Adrenal gland (tissue), 12 donors: Measurements from ENCODE around the gene MGST3. TPM values are rescaled to one million over a fixed set of nuclear protein-coding genes. Genes with fewer than 3 reads are reported as not detected.

Experiments
- DNase-seq, 7 donors: peaks; one replicate each; pipeline ENCODE4 v3.0.0-alpha.2; 2019 to 2020
- H3K27ac ChIP-seq, 5 donors: fragments of 200-600 bp; sonication (generic) in 4 of 5; 1 replicate in 3 of 5; 2 replicates in 2 of 5; pipeline versions ENCODE4 v1.5.1 to v1.8.0; 2016 to 2020; ENCODE audit warnings: mild to moderate bottlenecking in 1 of 5
- H3K27me3 ChIP-seq: fragments of 200-600 bp; 2 replicates; pipeline ENCODE4 v1.8.0; 2021
- H3K36me3 ChIP-seq, 2 donors: fragments of 200-600 bp; replicated peaks in 1 of 2; 1 replicate in 1 of 2; 2 replicates in 1 of 2; pipeline versions ENCODE4 v1.5.1 to v1.8.0; 2018 to 2022
- H3K4me1 ChIP-seq, 2 donors: fragments of 200-600 bp; replicated peaks in 1 of 2; 1 replicate in 1 of 2; 2 replicates in 1 of 2; pipeline versions ENCODE4 v1.5.1 to v1.8.0; 2018 to 2021
- H3K4me3 ChIP-seq, 4 donors: fragments of 200-600 bp; sonication (generic) in 3 of 4; one replicate each; pipeline ENCODE4 v1.5.1; 2016 to 2018
- H3K9me3 ChIP-seq, 3 donors: fragments of 200-600 bp; sonication (generic) in 1 of 3; replicated peaks in 1 of 3; 1 replicate in 2 of 3; 2 replicates in 1 of 3; pipeline versions ENCODE4 v1.5.1 to v1.8.0; 2016 to 2021
- CTCF ChIP-seq, 6 experiments: fragments of 450-650 bp in 4 of 6; fragments of 200-600 bp in 2 of 6; sonication (generic) in 1 of 6; IDR thresholded peaks; 1 replicate in 5 of 6; 2 replicates in 1 of 6; pipeline versions ENCODE4 v1.5.1 to v1.8.0; 2016 to 2021; ENCODE audit warnings: antibody characterized with exemption in 6 of 6, mild to moderate bottlenecking in 2 of 6, moderate library complexity in 1 of 6
- POLR2A ChIP-seq, 2 donors: fragments of 450-650 bp; IDR thresholded peaks; one replicate each; pipeline ENCODE4 v1.6.1; 2017; ENCODE audit warnings: antibody characterized with exemption in 2 of 2, mild to moderate bottlenecking in 2 of 2, moderate library complexity in 1 of 2
- WGBS, 4 donors: extraction: QIAGEN DNeasy Blood & Tissue Kit in 2 of 4; methylation state at CpG; one replicate each; pipeline versions ENCODE4 v1.1.5 to v1.1.7; 2013 to 2017; 5-methylcytosine and 5-hydroxymethylcytosine counted together
- intact Hi-C, 2 donors: fragments of 100-400 bp; cut with DNase I; formaldehyde crosslinking; loops; one replicate each; pipeline versions ENCODE4 v1.14.1 to v1.15.0; 2022 to 2023
- polyA plus RNA-seq, 3 donors: library from polyadenylated mRNA; stranded (reverse); fragments of 200-250 nt in 2 of 3; fragments of 350-450 nt in 1 of 3; fragmentation: Illumina TruSeq in 1 of 3; extraction: RNeasy Lipid Tissue Mini Kit (QIAGEN cat#74804) in 1 of 3; gene quantifications; one replicate each; pipeline ENCODE4 v1.2.3, GENCODE V29; 2013 to 2014
- total RNA-seq, 9 donors: library from RNA; depleted of rRNA in 4 of 9; stranded (reverse); fragments of >200 nt in 4 of 9; fragments of 120-200 nt in 1 of 9; fragmentation: NEBNext Ultra II Directional in 1 of 9; extraction: Animal tissue kit (Norgen Biotek cat#: 25700) in 1 of 9; gene quantifications; one replicate each; pipeline versions ENCODE4 v1.1.0 to v1.2.4, GENCODE V29; 2013 to 2023
- donor health status: healthy with polysubstance abuse.
- donor health status: Bipolar disorder and iron deficiency.
- donor health status: DM: yes; HTN: yes; CAD: no.
- donor health status: DM: no; HTN: no; CAD: no.
- donor health status: DM: no; HTN: no; CAD: no.
- donor health status: DM: yes; HTN: yes; CAD: no.

The MGST3 gene
- total and polyA plus RNA-seq, 12 donors: 193 to 441 (median 288) TPM

GRCh38 chr1:165632491-165632890 is 1.5 kb downstream of the MGST3 start:
- DNase-seq: peak in 1 of 7 donors; percentile 13
- no peaks in the 10 kb centered on the region for H3K9me3 ChIP-seq
- intact Hi-C loops: loop anchor here (10.0 kb wide), 2 partner anchors 52 to 62 kb away; partner anchors contain the start of gene ALDH9A1 (in 1 of the 2)
- H3K36me3 ChIP-seq: no peaks in the 10 kb centered on the region
- no peak for TF ChIP-seq POLR2A (IDR thresholded peaks at IDR 0.05)
- no peak for TF ChIP-seq CTCF (IDR thresholded peaks at IDR 0.05)
- 10 to 39% (median 13%) methylated on average over 7 of the region's 7 CpGs for WGBS, 4 donors
- peak overlapping the region; percentile 87 to 97 (median 94) for H3K27ac ChIP-seq
- peaks cover 27 to 38% of the 10 kb centered on the region in 2 donors for H3K4me1 ChIP-seq
- H3K27me3 ChIP-seq: no peaks in the 10 kb centered on the region
- H3K4me3 ChIP-seq: peak overlapping the region in 3 of 4 donors; percentile 31 to 84 (median 83)

GRCh38 chr1:165633614-165634013 is 2.6 kb downstream of the MGST3 start:
- H3K27ac ChIP-seq: peak overlapping the region in 2 of 5 donors; percentile 6 to 94
- H3K4me3 ChIP-seq: peak overlapping the region in 1 of 4 donors; percentile 30

GRCh38 chr1:165634154-165634921 is 3.3 kb downstream of the MGST3 start:
- no peaks in the 10 kb centered on the region for H3K9me3 ChIP-seq
- peak overlapping the region in 3 of 5 donors; percentile 6 to 94 (median 30) for H3K27ac ChIP-seq
- no peak for DNase-seq
- peaks cover 35 to 53% of the 10 kb centered on the region in 2 donors for H3K4me1 ChIP-seq
- no peak overlapping the region for H3K4me3 ChIP-seq
- no peaks in the 10 kb centered on the region for H3K36me3 ChIP-seq
- WGBS, 4 donors: 54 to 67% (median 62%) methylated on average over 6 of the region's 6 CpGs
- TF ChIP-seq POLR2A (IDR thresholded peaks at IDR 0.05) (no peak), CTCF (IDR thresholded peaks at IDR 0.05) (no peak)
- intact Hi-C loops: loop anchor here (10.0 kb wide), 2 partner anchors 50 to 60 kb away; partner anchors contain the start of gene ALDH9A1 (in 1 of the 2)
- H3K27me3 ChIP-seq: no peaks in the 10 kb centered on the region

More at GRCh38 chr1:165633614-165634013, 2.6 kb downstream of the MGST3 start:
- DNase-seq: no peak
- H3K4me1 ChIP-seq: peaks cover 35 to 48% of the 10 kb centered on the region in 2 donors
- TF ChIP-seq POLR2A (IDR thresholded peaks at IDR 0.05) (no peak), CTCF (IDR thresholded peaks at IDR 0.05) (no peak)
- no peaks in the 10 kb centered on the region for H3K27me3 ChIP-seq
- no peaks in the 10 kb centered on the region for H3K36me3 ChIP-seq
- intact Hi-C loops: loop anchor here (10.0 kb wide), 2 partner anchors 51 to 61 kb away; partner anchors contain the start of gene ALDH9A1 (in 1 of the 2)
- WGBS, 4 donors: 21 to 37% (median 29%) methylated on average over 3 of the region's 3 CpGs
- H3K9me3 ChIP-seq: no peaks in the 10 kb centered on the region

GRCh38 chr1:165635329-165635728 is 4.3 kb downstream of the MGST3 start:
- no peaks in the 10 kb centered on the region for H3K36me3 ChIP-seq
- intact Hi-C loops: loop anchor here (10.0 kb wide), 2 partner anchors 49 to 59 kb away; partner anchors contain the start of gene ALDH9A1 (in 1 of the 2)
- TF ChIP-seq CTCF (IDR thresholded peaks at IDR 0.05) (no peak), POLR2A (IDR thresholded peaks at IDR 0.05) (no peak)
- H3K27me3 ChIP-seq: no peaks in the 10 kb centered on the region
- no peak overlapping the region for H3K4me3 ChIP-seq
- peaks cover 35 to 53% of the 10 kb centered on the region in 2 donors for H3K4me1 ChIP-seq
- peak in 1 of 7 donors; percentile 29 for DNase-seq
- peak overlapping the region in 1 of 5 donors; percentile 20 for H3K27ac ChIP-seq
- H3K9me3 ChIP-seq: no peaks in the 10 kb centered on the region
- WGBS, 4 donors: 43 to 59% (median 56%) methylated on average over 2 of the region's 2 CpGs
